Measurements from ENCODE around the gene SMAP1.

Gene SMAP1

GRCh38 chr6:70667711-70668498 lies at the start of gene SMAP1:
Gene SMAP1 (plus strand): TSS chr6:70667883. CDS start chr6:70668024, 141 bp downstream.
- peak; percentile 47 for TF ChIP-seq MAX (IDR thresholded peaks at IDR 0.05; ENCODE audit: low read depth, low read length)
- peak; percentile 11 for TF ChIP-seq MYC (IDR thresholded peaks at IDR 0.05; ENCODE audit: low read depth, low read length)
- peak; percentile 41 for TF ChIP-seq POLR2A (IDR thresholded peaks at IDR 0.05; ENCODE audit: extremely low read depth, insufficient read length)
- TF ChIP-seq CTCF (IDR thresholded peaks at IDR 0.05; ENCODE audit: low read depth, low read length) = no peak
- peak within 1 kb of the TSS; percentile 74 for H3K4me3 ChIP-seq (ENCODE audit: low read depth, low read length)
- peak; percentile 95 for DNase-seq (ENCODE audit: low read depth)

- TF ChIP-seq MYC (IDR thresholded peaks at IDR 0.05; ENCODE audit: low read depth, low read length) (no peak), MAX (IDR thresholded peaks at IDR 0.05; ENCODE audit: low read depth, low read length) (no peak), POLR2A (IDR thresholded peaks at IDR 0.05; ENCODE audit: extremely low read depth, insufficient read length) (no peak), CTCF (IDR thresholded peaks at IDR 0.05; ENCODE audit: low read depth, low read length) (no peak)
- H3K4me3 ChIP-seq (ENCODE audit: low read depth, low read length) = no peak overlapping the region
- no peak for DNase-seq (ENCODE audit: low read depth)
Observed at GRCh38 chr6:70620746-70621145, 46.9 kb upstream of the SMAP1 start.

DNA sequence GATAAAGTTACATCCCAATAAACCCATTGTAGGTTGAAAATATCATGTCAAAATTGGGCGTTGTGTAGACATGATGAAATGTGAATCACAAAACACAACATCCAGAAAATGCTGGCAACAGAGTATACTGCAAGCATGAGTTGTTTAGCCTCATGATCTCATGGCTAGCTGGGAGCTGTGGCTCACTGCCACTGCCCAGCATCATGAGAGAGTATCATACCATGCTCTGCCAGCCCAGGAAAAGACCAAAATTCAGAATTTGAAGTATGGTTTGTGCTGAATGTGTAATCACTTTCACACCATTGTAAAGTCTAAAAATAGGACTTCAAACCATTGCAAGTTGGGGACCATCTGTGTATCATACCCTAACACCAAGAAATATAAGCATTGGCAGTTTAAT lies 45.2 kb upstream of the SMAP1 start:
- TF ChIP-seq POLR2A (IDR thresholded peaks at IDR 0.05; ENCODE audit: extremely low read depth, insufficient read length) = no peak
- no peak for TF ChIP-seq CTCF (IDR thresholded peaks at IDR 0.05; ENCODE audit: low read depth, low read length)
- no peak for TF ChIP-seq MYC (IDR thresholded peaks at IDR 0.05; ENCODE audit: low read depth, low read length)
- TF ChIP-seq MAX (IDR thresholded peaks at IDR 0.05; ENCODE audit: low read depth, low read length) = no peak
- H3K4me3 ChIP-seq (ENCODE audit: low read depth, low read length) = no peak overlapping the region
- no peak for DNase-seq (ENCODE audit: low read depth)

DNA sequence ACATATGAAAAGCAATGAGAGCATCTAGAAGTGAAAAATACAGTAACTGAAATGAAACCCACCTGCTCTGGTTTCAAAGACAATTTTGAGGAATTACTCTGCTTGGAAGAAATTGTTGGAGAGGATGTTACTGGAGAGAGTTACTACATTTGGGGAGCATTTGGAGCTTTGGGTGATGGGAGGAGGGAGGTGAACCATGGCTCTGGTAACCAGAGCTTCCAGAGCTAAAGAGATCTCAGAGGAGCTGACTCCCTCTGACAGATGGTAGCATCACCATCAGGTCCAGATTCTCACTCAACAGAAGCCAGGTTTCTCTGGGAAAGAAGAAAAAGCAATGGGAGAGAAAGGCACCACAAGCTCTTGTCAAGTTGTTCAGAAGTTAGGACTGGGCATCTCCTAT lies 42.2 kb upstream of the SMAP1 start:
- DNase-seq (ENCODE audit: low read depth) = no peak
- no peak overlapping the region for H3K4me3 ChIP-seq (ENCODE audit: low read depth, low read length)
- TF ChIP-seq MAX (IDR thresholded peaks at IDR 0.05; ENCODE audit: low read depth, low read length) (no peak), POLR2A (IDR thresholded peaks at IDR 0.05; ENCODE audit: extremely low read depth, insufficient read length) (no peak), CTCF (IDR thresholded peaks at IDR 0.05; ENCODE audit: low read depth, low read length) (no peak), MYC (IDR thresholded peaks at IDR 0.05; ENCODE audit: low read depth, low read length) (no peak)

GRCh38 chr6:70627500-70628254 lies 40.0 kb upstream of the SMAP1 start:
- H3K4me3 ChIP-seq (ENCODE audit: low read depth, low read length) = no peak overlapping the region

More at GRCh38 chr6:70627500-70628254, 40.0 kb upstream of the SMAP1 start:
- DNase-seq (ENCODE audit: low read depth) = no peak
- TF ChIP-seq MYC (IDR thresholded peaks at IDR 0.05; ENCODE audit: low read depth, low read length) = no peak
- TF ChIP-seq POLR2A (IDR thresholded peaks at IDR 0.05; ENCODE audit: extremely low read depth, insufficient read length) = no peak
- TF ChIP-seq CTCF (IDR thresholded peaks at IDR 0.05; ENCODE audit: low read depth, low read length) = no peak
- no peak for TF ChIP-seq MAX (IDR thresholded peaks at IDR 0.05; ENCODE audit: low read depth, low read length)

Measured in NB4 (cell line).